Ascending aorta (tissue), 2 donors: ENCODE data around the gene MYOM1. TPM values are rescaled to one million over a fixed set of nuclear protein-coding genes. Genes with fewer than 3 reads are reported as not detected.

Experiments used
- DNase-seq, 2 donors: peaks; one replicate each; pipeline ENCODE4 v3.0.0-alpha.2; 2019; ENCODE audit warnings: low spot score in 2 of 2
- H3K27ac ChIP-seq, 2 donors: fragments of 200-600 bp; sonication (generic); one replicate each; pipeline ENCODE4 v1.5.1; 2016 to 2017; ENCODE audit warnings: mild to moderate bottlenecking in 1 of 2
- H3K27me3 ChIP-seq: fragments of 200-600 bp; sonication (generic); one replicate; pipeline ENCODE4 v1.5.1; 2017
- H3K36me3 ChIP-seq, 2 donors: fragments of 200-600 bp; sonication (generic); one replicate each; pipeline ENCODE4 v1.5.1; 2016
- H3K4me1 ChIP-seq, 2 donors: fragments of 200-600 bp; sonication (generic); one replicate each; pipeline ENCODE4 v1.5.1; 2016 to 2017; ENCODE audit warnings: mild to moderate bottlenecking in 1 of 2
- H3K4me3 ChIP-seq, 2 donors: fragments of 200-600 bp; sonication (generic); one replicate each; pipeline ENCODE4 v1.5.1; 2016 to 2017; ENCODE audit warnings: mild to moderate bottlenecking in 1 of 2
- H3K9me3 ChIP-seq, 2 donors: fragments of 200-600 bp; sonication (generic); one replicate each; pipeline ENCODE4 v1.5.1; 2016
- intact Hi-C: fragments of 100-400 bp; cut with DNase I; formaldehyde crosslinking; loops from one replicate; pipeline ENCODE4 v1.15.1; 2023
- total RNA-seq: library from RNA; depleted of rRNA; stranded (reverse); fragments of >200 nt; gene quantifications from one replicate; pipeline ENCODE4 v1.1.0, GENCODE V29; 2016
- TF ChIP-seq, protein P1 (sequence below), 3 experiments: fragments of 200-600 bp in 2 of 3; fragments of 450-650 bp in 1 of 3; sonication (generic) in 2 of 3; IDR thresholded peaks; one replicate each; pipeline ENCODE4 v1.5.1; 2016 to 2019; ENCODE audit warnings: antibody characterized with exemption in 3 of 3, mild to moderate bottlenecking in 1 of 3, moderate library complexity in 1 of 3

The MYOM1 gene
- total RNA-seq, 1 donor from 2014 or later, result 7.8 TPM

DNA sequence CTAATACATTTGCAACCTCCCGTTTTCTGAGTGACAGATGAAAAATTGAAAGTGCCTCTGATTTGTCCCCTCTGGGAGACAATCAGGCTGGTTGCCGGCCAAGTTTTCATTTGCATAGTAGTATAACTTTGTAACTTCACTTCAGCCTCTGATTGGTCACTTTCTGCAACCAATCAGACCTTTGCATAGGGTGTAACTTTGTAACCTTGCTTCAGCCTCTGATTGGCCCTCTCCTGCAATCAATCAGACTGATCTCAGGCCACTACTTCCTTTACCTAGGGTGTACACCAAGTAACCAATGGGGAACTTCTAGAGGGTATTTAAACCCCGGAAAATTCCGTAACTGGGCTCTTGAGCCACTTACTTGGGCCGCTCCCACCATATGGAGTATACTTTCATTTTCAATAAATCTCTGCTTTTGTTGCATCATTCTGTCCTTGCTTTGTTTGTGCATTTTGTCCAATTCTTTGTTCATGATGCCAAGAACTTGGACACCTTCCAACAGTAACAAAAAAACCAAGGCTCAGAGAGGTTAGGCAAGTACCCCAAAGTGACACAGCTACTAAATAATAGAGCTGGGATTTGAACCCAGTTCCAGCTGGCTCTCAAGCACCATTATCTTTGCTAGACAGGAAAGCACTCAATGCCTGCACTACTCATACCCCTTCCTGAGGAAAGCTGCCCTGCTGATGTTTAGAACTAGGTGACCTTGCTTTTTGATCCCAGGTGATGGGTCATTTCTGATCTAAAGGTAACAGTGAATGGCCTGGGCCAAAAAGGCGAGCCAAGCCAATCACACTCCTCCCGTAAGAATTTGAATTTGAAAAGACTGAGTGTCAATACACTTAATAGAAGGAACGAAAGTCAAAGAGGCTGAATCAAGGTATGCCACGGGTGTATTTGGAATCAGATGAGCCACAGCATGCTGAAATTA is 10.9 kb upstream of the MYOM1 start:
- intact Hi-C loops, result no loop called here
- TF ChIP-seq, protein P1, sequence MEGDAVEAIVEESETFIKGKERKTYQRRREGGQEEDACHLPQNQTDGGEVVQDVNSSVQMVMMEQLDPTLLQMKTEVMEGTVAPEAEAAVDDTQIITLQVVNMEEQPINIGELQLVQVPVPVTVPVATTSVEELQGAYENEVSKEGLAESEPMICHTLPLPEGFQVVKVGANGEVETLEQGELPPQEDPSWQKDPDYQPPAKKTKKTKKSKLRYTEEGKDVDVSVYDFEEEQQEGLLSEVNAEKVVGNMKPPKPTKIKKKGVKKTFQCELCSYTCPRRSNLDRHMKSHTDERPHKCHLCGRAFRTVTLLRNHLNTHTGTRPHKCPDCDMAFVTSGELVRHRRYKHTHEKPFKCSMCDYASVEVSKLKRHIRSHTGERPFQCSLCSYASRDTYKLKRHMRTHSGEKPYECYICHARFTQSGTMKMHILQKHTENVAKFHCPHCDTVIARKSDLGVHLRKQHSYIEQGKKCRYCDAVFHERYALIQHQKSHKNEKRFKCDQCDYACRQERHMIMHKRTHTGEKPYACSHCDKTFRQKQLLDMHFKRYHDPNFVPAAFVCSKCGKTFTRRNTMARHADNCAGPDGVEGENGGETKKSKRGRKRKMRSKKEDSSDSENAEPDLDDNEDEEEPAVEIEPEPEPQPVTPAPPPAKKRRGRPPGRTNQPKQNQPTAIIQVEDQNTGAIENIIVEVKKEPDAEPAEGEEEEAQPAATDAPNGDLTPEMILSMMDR (IDR thresholded peaks at IDR 0.05), result no peak
- no peak for DNase-seq
- Histone ChIP-seq H3K36me3 (no peaks in the 10 kb centered on the region), H3K9me3 (no peaks in the 10 kb centered on the region), H3K4me1 (no peaks in the 10 kb centered on the region), H3K27me3 (no peaks in the 10 kb centered on the region), H3K27ac (no peak overlapping the region), H3K4me3 (no peak overlapping the region)

DNA sequence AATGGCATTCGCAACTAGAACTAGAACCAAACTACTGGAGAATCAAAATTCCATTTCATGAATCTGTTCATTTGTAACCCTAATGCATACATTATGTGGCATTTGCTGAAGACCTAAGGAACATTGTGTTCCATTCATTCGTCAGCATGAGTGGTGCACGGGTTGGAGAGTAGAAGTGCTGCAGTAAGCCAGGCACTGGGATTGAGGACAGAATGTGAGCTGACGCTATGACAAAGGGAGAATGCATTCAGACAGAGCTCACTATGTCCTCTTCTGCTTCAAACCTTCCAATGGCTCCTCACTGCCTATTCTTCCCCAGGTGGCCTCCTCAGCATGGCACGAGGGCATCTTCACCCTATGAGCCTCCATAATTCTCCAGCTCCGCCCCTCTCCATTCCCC is 6.3 kb upstream of the MYOM1 start:
- TF ChIP-seq, protein P1 (IDR thresholded peaks at IDR 0.05), result no peak
- Histone ChIP-seq H3K9me3 (no peaks in the 10 kb centered on the region), H3K27me3 (no peaks in the 10 kb centered on the region), H3K36me3 (no peaks in the 10 kb centered on the region), H3K4me3 (no peak overlapping the region), H3K27ac (no peak overlapping the region), H3K4me1 (no peaks in the 10 kb centered on the region)
- intact Hi-C loops, result no loop called here
- no peak for DNase-seq

DNA sequence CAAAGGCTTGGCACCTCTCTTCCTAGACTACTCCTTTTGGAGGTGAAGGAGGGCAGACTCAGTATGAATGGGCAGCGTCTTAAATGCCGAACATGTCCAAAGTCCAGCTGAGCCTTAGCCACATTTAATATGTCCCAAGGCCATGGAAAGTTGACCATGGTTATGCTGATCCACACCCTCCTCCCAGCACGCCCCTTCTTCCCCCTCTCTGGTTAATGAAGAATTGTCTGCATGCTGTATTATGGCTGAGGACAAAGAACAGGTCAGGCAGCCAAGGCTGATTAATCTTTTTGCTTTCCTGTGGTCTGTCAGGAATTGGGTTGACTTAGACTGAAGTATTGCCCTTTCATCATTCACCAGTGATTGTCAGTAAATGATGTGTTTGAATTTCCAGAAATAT is 5.8 kb upstream of the MYOM1 start:
- Histone ChIP-seq H3K4me3 (no peak overlapping the region), H3K4me1 (no peaks in the 10 kb centered on the region), H3K27me3 (no peaks in the 10 kb centered on the region), H3K27ac (no peak overlapping the region), H3K36me3 (no peaks in the 10 kb centered on the region), H3K9me3 (no peaks in the 10 kb centered on the region)
- TF ChIP-seq, protein P1 (IDR thresholded peaks at IDR 0.05), result no peak
- no peak for DNase-seq
- intact Hi-C loops, result no loop called here

DNA sequence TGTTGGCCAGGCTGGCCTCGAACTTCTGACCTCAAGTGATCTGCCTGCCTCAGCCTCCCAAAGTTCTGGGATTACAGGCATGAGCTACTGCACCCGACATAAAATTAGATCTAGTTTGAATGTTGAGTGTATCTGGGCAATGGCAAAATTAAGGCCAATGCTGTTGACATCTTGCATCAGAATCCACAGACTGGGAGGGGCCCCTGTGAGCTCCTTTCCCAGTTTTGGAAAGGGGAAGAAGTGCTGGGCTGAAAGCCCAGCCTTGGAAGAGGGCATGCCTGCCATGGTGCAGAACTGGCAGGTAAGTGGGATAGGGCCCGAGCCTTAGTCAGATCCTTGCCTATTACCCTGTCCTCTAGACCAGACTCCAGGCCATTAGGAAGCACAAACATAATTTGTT is 4.5 kb upstream of the MYOM1 start:
- Histone ChIP-seq H3K27ac (no peak overlapping the region), H3K9me3 (no peaks in the 10 kb centered on the region), H3K4me1 (no peaks in the 10 kb centered on the region), H3K4me3 (no peak overlapping the region), H3K36me3 (no peaks in the 10 kb centered on the region), H3K27me3 (no peaks in the 10 kb centered on the region)
- TF ChIP-seq, protein P1 (IDR thresholded peaks at IDR 0.05), result no peak
- no peak for DNase-seq
- intact Hi-C loops, result no loop called here

DNA sequence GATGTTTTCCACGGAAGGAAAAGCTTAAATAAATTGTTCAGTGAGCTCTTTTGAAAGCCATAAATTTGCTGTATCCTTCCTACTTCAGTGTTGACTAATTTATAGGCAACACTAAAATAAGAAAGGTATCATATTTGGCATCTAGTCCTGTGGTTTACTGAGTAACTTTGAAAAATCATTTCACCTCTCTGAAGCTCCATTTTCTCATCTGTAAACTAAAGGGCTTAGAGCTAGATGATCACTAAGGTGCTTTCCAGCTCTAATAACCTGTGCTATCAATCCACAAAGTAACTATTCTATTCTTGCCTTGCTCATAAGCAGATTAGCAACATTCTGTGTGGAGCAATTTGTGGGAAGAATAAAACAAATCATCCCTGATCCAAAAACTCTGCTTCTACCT is 3.6 kb upstream of the MYOM1 start:
- TF ChIP-seq, protein P1 (IDR thresholded peaks at IDR 0.05), result no peak

More for the DNA sequence above, 3.6 kb upstream of the MYOM1 start:
- Histone ChIP-seq H3K27ac (no peak overlapping the region), H3K36me3 (no peaks in the 10 kb centered on the region), H3K4me1 (no peaks in the 10 kb centered on the region), H3K4me3 (no peak overlapping the region), H3K27me3 (no peaks in the 10 kb centered on the region), H3K9me3 (no peaks in the 10 kb centered on the region)
- no peak for DNase-seq
- intact Hi-C loops, result no loop called here
